GM18507 (cell line): Measurements from ENCODE around the gene RAB4A.

Source experiments
- DNase-seq: peaks from one replicate; pipeline ENCODE4 v3.0.0; 2011; ENCODE audit warnings: low read depth; ENCODE audit not compliant: insufficient read length; ENCODE audit errors: extremely low spot score
- FAIRE-seq: peaks from 2 replicates; lab custom pipeline; 2011; peaks lifted over from hg19 to GRCh38; lab: Jason Lieb, UNC

The RAB4A gene

GRCh38 chr1:229270547-229271447 is at the start of gene RAB4A:
Gene RAB4A (plus strand): TSS chr1:229271111. CDS start chr1:229271340, 229 bp downstream.
- peak; percentile 82 for DNase-seq
- peak; percentile 80 for FAIRE-seq

GRCh38 chr1:229222081-229222480 is 48.8 kb upstream of the RAB4A start:
- no peak for DNase-seq
- FAIRE-seq = no peak

GRCh38 chr1:229223498-229223897 is 47.4 kb upstream of the RAB4A start:
- no peak for DNase-seq
- FAIRE-seq = no peak

GRCh38 chr1:229224308-229224707 is 46.6 kb upstream of the RAB4A start:
- FAIRE-seq (no peak), DNase-seq (no peak)

GRCh38 chr1:229225331-229225782 is 45.6 kb upstream of the RAB4A start:
- DNase-seq = no peak
- FAIRE-seq = no peak

GRCh38 chr1:229226796-229227195 is 44.1 kb upstream of the RAB4A start:
- no peak for DNase-seq
- no peak for FAIRE-seq

GRCh38 chr1:229227298-229227919 is 43.5 kb upstream of the RAB4A start:
- DNase-seq = peak; percentile 51
- FAIRE-seq = peak; percentile 81

GRCh38 chr1:229228522-229228921 is 42.4 kb upstream of the RAB4A start:
- DNase-seq = no peak
- no peak for FAIRE-seq

GRCh38 chr1:229229137-229229720 is 41.7 kb upstream of the RAB4A start:
- FAIRE-seq = peak; percentile 24
- DNase-seq = no peak

GRCh38 chr1:229229721-229230139 is 41.2 kb upstream of the RAB4A start:
- no peak for FAIRE-seq
- DNase-seq = no peak

GRCh38 chr1:229230140-229230892 is 40.6 kb upstream of the RAB4A start:
- FAIRE-seq = no peak
- DNase-seq = no peak

- DNase-seq (no peak), FAIRE-seq (no peak)
These were observed 39.8 kb upstream of the RAB4A start for GRCh38 chr1:229230893-229231753.

GRCh38 chr1:229231754-229232119 is 39.2 kb upstream of the RAB4A start:
- FAIRE-seq (no peak), DNase-seq (no peak)

- FAIRE-seq (no peak), DNase-seq (no peak)
These were observed 35.9 kb upstream of the RAB4A start for GRCh38 chr1:229234870-229235472.

- DNase-seq (no peak), FAIRE-seq (no peak)
These were observed 33.6 kb upstream of the RAB4A start for GRCh38 chr1:229237320-229237719.

- DNase-seq (no peak), FAIRE-seq (no peak)
These were observed 32.7 kb upstream of the RAB4A start for GRCh38 chr1:229238231-229238630.

- no peak for FAIRE-seq
These were observed 32.1 kb upstream of the RAB4A start for GRCh38 chr1:229238674-229239415.

GRCh38 chr1:229240532-229240931 is 30.4 kb upstream of the RAB4A start:
- FAIRE-seq = no peak
- DNase-seq = no peak

More at GRCh38 chr1:229238674-229239415, 32.1 kb upstream of the RAB4A start:
- DNase-seq = no peak
